Measurements from ENCODE around the gene ZNF239.

DNA sequence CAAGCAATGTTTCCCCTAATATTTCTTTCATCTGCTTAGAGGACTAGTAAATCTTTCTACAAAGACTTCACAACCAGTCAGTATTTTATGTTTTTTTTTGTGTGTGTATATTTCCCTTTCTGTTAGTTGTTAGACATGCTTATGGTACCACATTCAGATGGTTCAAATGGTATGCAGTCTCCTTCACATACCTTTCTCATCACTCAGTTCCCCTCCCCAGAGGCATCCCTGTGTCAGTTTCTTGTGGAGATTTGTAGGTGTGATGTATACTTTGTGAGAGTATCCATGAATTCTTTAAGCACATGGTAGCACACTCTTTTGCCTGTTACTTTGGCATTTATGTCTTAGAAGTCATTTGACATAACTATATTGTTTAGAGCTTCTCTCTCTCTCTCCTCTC is 36.2 kb upstream of the ZNF239 start:
- TF ChIP-seq, protein P1, sequence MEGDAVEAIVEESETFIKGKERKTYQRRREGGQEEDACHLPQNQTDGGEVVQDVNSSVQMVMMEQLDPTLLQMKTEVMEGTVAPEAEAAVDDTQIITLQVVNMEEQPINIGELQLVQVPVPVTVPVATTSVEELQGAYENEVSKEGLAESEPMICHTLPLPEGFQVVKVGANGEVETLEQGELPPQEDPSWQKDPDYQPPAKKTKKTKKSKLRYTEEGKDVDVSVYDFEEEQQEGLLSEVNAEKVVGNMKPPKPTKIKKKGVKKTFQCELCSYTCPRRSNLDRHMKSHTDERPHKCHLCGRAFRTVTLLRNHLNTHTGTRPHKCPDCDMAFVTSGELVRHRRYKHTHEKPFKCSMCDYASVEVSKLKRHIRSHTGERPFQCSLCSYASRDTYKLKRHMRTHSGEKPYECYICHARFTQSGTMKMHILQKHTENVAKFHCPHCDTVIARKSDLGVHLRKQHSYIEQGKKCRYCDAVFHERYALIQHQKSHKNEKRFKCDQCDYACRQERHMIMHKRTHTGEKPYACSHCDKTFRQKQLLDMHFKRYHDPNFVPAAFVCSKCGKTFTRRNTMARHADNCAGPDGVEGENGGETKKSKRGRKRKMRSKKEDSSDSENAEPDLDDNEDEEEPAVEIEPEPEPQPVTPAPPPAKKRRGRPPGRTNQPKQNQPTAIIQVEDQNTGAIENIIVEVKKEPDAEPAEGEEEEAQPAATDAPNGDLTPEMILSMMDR (conservative IDR thresholded peaks at IDR 0.05; ENCODE audit: low read length): no peak
- no peak for TF ChIP-seq EZH2phosphoT487 (IDR thresholded peaks at IDR 0.05; ENCODE audit: borderline replicate concordance)

Data from Loucy (cell line).